K562 (cell line): ENCODE results near the gene ADRB2. TPM values are rescaled to one million over a fixed set of nuclear protein-coding genes. Genes with fewer than 3 reads are reported as not detected.

Source experiments
- ATAC-seq: fragments of 200-7000 bp; cut with Tn5 transposase; 3 replicates; pipeline ENCODE4 v1.9.1; 2020; ENCODE audit warnings: moderate library complexity
- BruUV-seq: library from RNA; stranded (reverse); fragments of 400-500 nt; replicated peaks from 2 replicates; lab custom pipeline; 2021; lab: Mats Ljungman, UMichigan
- CTCF ChIA-PET: fragments of 300-600 bp; formaldehyde crosslinking; extraction: SDS; loops from one replicate; lab custom pipeline; 2021; ENCODE audit warnings: low intra/inter-chr PET ratio; lab: Yijun Ruan, JAX
- POLR2A ChIA-PET: fragments of 300-600, 350-650 bp; sonication (Branson Sonifier 250); formaldehyde crosslinking; extraction: SDS; loops from one replicate; lab custom pipeline; 2021; ENCODE audit warnings: antibody characterized with exemption, inconsistent platforms; lab: Yijun Ruan, JAX
- DNase-seq, 4 experiments: peaks; one replicate each; pipeline versions ENCODE4 v3.0.0 to v3.0.0-alpha.2; 2011 to 2018; ENCODE audit warnings: low spot score in 3 of 4, mixed read lengths in 3 of 4; ENCODE audit errors: extremely low read depth in 1 of 4
- FAIRE-seq: peaks from 2 replicates; lab custom pipeline; 2011; peaks lifted over from hg19 to GRCh38; lab: Jason Lieb, UNC
- H2AFZ ChIP-seq: 2 replicates; pipeline ENCODE4 v1.6.0; 2011; ENCODE audit warnings: low read depth, low read length, control low read depth, inconsistent platforms
- H3K27ac ChIP-seq: fragments of 200-600 bp; 3 replicates; pipeline ENCODE4 v1.8.0; 2011; ENCODE audit warnings: low read depth, mild to moderate bottlenecking, control low read depth, inconsistent platforms, low read length, moderate library complexity, mixed read lengths; ENCODE audit errors: extremely low read depth
- H3K27me3 ChIP-seq, 2 experiments: fragments of 300-600 bp in 1 of 2; 2 replicates in 1 of 2; 3 replicates in 1 of 2; pipeline versions ENCODE4 v1.6.0 to v1.8.0; 2011; ENCODE audit warnings: inconsistent platforms in 2 of 2, low read length in 2 of 2, mild to moderate bottlenecking in 1 of 2, mixed read lengths in 1 of 2, moderate library complexity in 1 of 2; ENCODE audit not compliant: control insufficient read depth in 2 of 2, insufficient read depth in 2 of 2
- H3K36me3 ChIP-seq: fragments of 300-600 bp; 3 replicates; pipeline ENCODE4 v1.8.0; 2011; ENCODE audit warnings: mild to moderate bottlenecking, low read length, inconsistent platforms; ENCODE audit not compliant: control insufficient read depth, insufficient read depth
- H3K4me1 ChIP-seq, 2 experiments: fragments of 200-600 bp in 1 of 2; replicated peaks in 1 of 2; 2 replicates in 1 of 2; 3 replicates in 1 of 2; pipeline versions ENCODE4 v1.5.1 to v1.8.0; 2011; ENCODE audit warnings: inconsistent platforms in 2 of 2, low read length in 2 of 2, mild to moderate bottlenecking in 1 of 2, mixed read lengths in 1 of 2, moderate library complexity in 1 of 2; ENCODE audit not compliant: control insufficient read depth in 2 of 2, insufficient read depth in 2 of 2
- H3K4me2 ChIP-seq: 2 replicates; pipeline ENCODE4 v1.6.1; 2011; ENCODE audit warnings: low read length, control low read depth, inconsistent platforms, mixed read lengths; ENCODE audit not compliant: insufficient read depth
- H3K4me3 ChIP-seq: fragments of 200-600 bp; sonication (generic), shearing (Covaris generic); 2 replicates; pipeline ENCODE4 v1.5.1; 2016; ENCODE audit warnings: control low read depth, inconsistent platforms
- H3K79me2 ChIP-seq: fragments of 200-600 bp; 3 replicates; pipeline ENCODE4 v1.8.0; 2011; ENCODE audit warnings: low read length, inconsistent platforms; ENCODE audit not compliant: control insufficient read depth, insufficient read depth
- H3K9ac ChIP-seq, 2 experiments: 2 replicates each; pipeline versions ENCODE4 v1.6.0 to v1.6.1; 2011; ENCODE audit warnings: low read depth in 2 of 2, low read length in 2 of 2, control low read depth in 1 of 2, inconsistent platforms in 1 of 2, mild to moderate bottlenecking in 1 of 2, mixed read lengths in 1 of 2; ENCODE audit not compliant: insufficient read depth in 1 of 2
- H3K9me1 ChIP-seq: one replicate; pipeline ENCODE4 v1.6.0; 2011; ENCODE audit warnings: inconsistent platforms, mild to moderate bottlenecking, low read length, moderate library complexity; ENCODE audit not compliant: control insufficient read depth, insufficient read depth
- H3K9me3 ChIP-seq: replicated peaks from 2 replicates; pipeline ENCODE4 v1.5.1; 2011; ENCODE audit warnings: low read depth, low read length, inconsistent platforms; ENCODE audit not compliant: control insufficient read depth, insufficient read depth
- H4K20me1 ChIP-seq: replicated peaks from 2 replicates; pipeline ENCODE4 v1.6.1; 2011; ENCODE audit warnings: low read length, inconsistent platforms, mixed read lengths; ENCODE audit not compliant: control insufficient read depth, insufficient read depth
- MAZ ChIP-seq, 2 experiments: fragments of 450-650 bp in 1 of 2; sonication (generic) in 1 of 2; formaldehyde crosslinking; IDR thresholded peaks in 1 of 2; conservative IDR thresholded peaks in 1 of 2; 2 replicates each; pipeline versions ENCODE4 v1.4.0 to v1.5.0; 2020; ENCODE audit warnings: mild to moderate bottlenecking in 1 of 2, missing genetic modification reagents in 1 of 2
- RAD21 ChIP-seq, 2 experiments: fragments of 250-450 bp in 1 of 2; fragments of 450-650 bp in 1 of 2; sonication (Bioruptor Pico) in 1 of 2; formaldehyde crosslinking in 1 of 2; IDR thresholded peaks in 1 of 2; conservative IDR thresholded peaks in 1 of 2; 2 replicates each; pipeline versions ENCODE4 v1.4.0 to v1.8.0; 2020 to 2022; ENCODE audit warnings: mild to moderate bottlenecking in 2 of 2, moderate library complexity in 1 of 2
- REST ChIP-seq, 2 experiments: fragments of 450-650 bp; formaldehyde crosslinking in 1 of 2; IDR thresholded peaks; 2 replicates each; pipeline versions ENCODE4 v1.4.0 to v1.6.1; 2014 to 2020; ENCODE audit warnings: mild to moderate bottlenecking in 2 of 2, borderline replicate concordance in 1 of 2, low read depth in 1 of 2
- RFX1 ChIP-seq: fragments of 450-650 bp; IDR thresholded peaks from 2 replicates; pipeline ENCODE4 v1.6.1; 2016; ENCODE audit warnings: mild to moderate bottlenecking, moderate library complexity
- ZNF449 ChIP-seq: fragments of 250-450 bp; sonication (Bioruptor Pico); IDR thresholded peaks from 2 replicates; pipeline ENCODE4 v1.8.0; 2022; ENCODE audit warnings: moderate library complexity, mild to moderate bottlenecking, inconsistent platforms
- WGBS: fragments of 100-300 bp; shearing (Covaris generic); methylation state at CpG from one replicate; pipeline ENCODE4 v1.1.6; 2016; ENCODE audit warnings: low coverage, mixed read lengths; ENCODE audit not compliant: insufficient coverage; ENCODE audit errors: missing lambda C conversion rate; 5-methylcytosine and 5-hydroxymethylcytosine counted together
- in situ Hi-C: fragments of 300-500 bp; cut with MboI; formaldehyde crosslinking; loops from 4 replicates; pipeline ENCODE4 v1.15.0; 2018; ENCODE audit warnings: inconsistent platforms, mixed read lengths
- intact Hi-C: fragments of 100-400 bp; cut with micrococcal nuclease; formaldehyde crosslinking; loops from 2 replicates; pipeline ENCODE4 v1.14.2; 2022
- polyA plus RNA-seq, 8 experiments: library from polyadenylated mRNA; depleted of rRNA in 4 of 8; stranded (reverse) in 5 of 8; unstranded in 3 of 8; fragments of >200 nt; fragmentation: Nextera tagmentation in 2 of 8; fragmentation: Illumina TruSeq in 1 of 8; extraction: Ambion mirVana in 2 of 8; extraction: Trizol in 1 of 8; gene quantifications; 2 replicates each; pipeline versions ENCODE4 v1.2.1 to v1.2.3, GENCODE V29; 2011 to 2014; ENCODE audit warnings: inconsistent platforms in 1 of 8, missing spikeins in 1 of 8
- total RNA-seq, 7 experiments: library from RNA; depleted of rRNA in 6 of 7; stranded (reverse); fragments of >200 nt in 6 of 7; fragmentation: Illumina TruSeq in 2 of 7; extraction: Trizol in 2 of 7; gene quantifications; 2 replicates each; pipeline versions ENCODE4 v1.2.1 to v1.2.3, GENCODE V29; 2011 to 2021; ENCODE audit warnings: low replicate concordance in 1 of 7

The ADRB2 gene
- total and polyA plus RNA-seq, 9 of the 15 experiments (the other 6 are each of a cell fraction or from before 2014, with no cell fraction given): 0.01 to 0.18 (median 0.04) TPM; not detected in 2

GRCh38 chr5:148820461-148821395 lies 5.7 kb upstream of the ADRB2 start:
- in situ Hi-C loops: no loop called here
- FAIRE-seq (peak; percentile 48), DNase-seq (peak in 2 of 4 experiments; percentile 17 to 33), ATAC-seq (peak; percentile 71; the same call in 2 of the 3 replicates)
- Histone ChIP-seq H3K4me1 (peaks cover under 1 to 3% of the 10 kb centered on the region in 2 experiments; a peak in 1 of 5 replicates), H3K79me2 (no peaks in the 10 kb centered on the region), H3K4me3 (no peak overlapping the region), H3K9ac (no peak overlapping the region), H4K20me1 (no peaks in the 10 kb centered on the region), H3K4me2 (no peak overlapping the region), H2AFZ (no peak overlapping the region), H3K9me3 (no peaks in the 10 kb centered on the region), H3K27me3 (peaks cover 2 to 7% of the 10 kb centered on the region in 2 experiments; a peak in 4 of 5 replicates), H3K9me1 (no peaks in the 10 kb centered on the region), H3K36me3 (no peaks in the 10 kb centered on the region), H3K27ac (no peak overlapping the region)
- no TSS peak for BruUV-seq
- CTCF ChIA-PET: no interaction called here
- intact Hi-C loops: loop anchor here (5.0 kb wide), 2 partner anchors 78 to 137 kb away; no protein-coding TSS in a partner anchor
- WGBS: 16% methylated on average over 6 of the region's 6 CpGs
- POLR2A ChIA-PET: interaction anchor here (1.1 kb wide), 1 partner anchor 14 kb away, joined by 4 read pairs; no protein-coding TSS in a partner anchor
- TF ChIP-seq MAZ (CRISPR knock-in tag; conservative IDR thresholded peaks at IDR 0.05 in 1 of 2, IDR thresholded peaks at IDR 0.05 in 1 of 2) (0 out of 4 replicates have a peak, but pooled peaks of 1 of the 2 experiments have one; percentile 16), REST (IDR thresholded peaks at IDR 0.05; ENCODE audit: borderline replicate concordance) (peak; percentile 12; the same call in 1 of the 2 replicates), REST (CRISPR knock-in tag; IDR thresholded peaks at IDR 0.05; ENCODE audit: low read depth) (no peak), ZNF449 (no peak), RFX1 (peak; percentile 50), RAD21 (CRISPR knock-in tag; conservative IDR thresholded peaks at IDR 0.05 in 1 of 2, IDR thresholded peaks at IDR 0.05 in 1 of 2) (peak; percentile 38 to 54; a peak in 3 of 4 replicates)
